ENCODE data around the gene SAT1. TPM values are rescaled to one million over a fixed set of nuclear protein-coding genes. Genes with fewer than 3 reads are reported as not detected.

SAT1 gene
- total and polyA plus RNA-seq, 9 donors, result 58.7 to 3,021 (median 164) TPM

DNA sequence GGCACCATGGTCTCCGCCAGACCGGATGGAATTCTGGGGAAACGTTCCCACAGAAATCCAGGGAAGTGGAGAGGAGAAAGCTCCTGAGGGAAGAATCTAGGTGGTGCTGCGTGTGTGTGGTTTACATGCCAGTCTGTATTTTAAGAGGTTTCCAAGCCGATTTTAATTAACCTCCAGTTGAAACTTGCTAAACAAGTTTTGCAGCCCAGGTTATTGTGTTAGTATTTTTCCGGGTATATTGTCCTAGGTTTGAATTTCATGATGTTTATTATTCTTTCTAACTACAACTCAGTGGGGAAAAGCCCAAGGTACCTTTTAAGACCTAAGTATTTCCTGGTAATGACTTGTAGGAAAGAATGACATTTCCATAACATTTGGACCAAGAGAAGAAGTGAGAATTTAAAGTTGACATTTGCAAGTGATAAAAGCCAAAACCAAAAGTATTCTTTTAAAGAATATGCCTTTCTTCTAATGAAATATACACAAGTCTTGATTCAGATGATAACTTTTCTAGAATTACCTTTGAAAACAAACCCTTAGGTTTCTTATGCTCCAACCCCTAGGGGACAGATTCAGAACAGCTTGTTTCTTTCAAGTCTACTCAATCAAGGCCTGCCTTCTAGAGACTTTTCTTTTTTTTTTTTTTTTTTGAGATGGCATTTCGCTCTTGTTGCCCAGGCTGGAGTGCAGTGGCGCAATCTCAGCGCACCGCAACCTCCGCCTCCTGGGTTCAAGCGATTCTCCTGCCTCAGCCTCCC, 14.6 kb downstream of the SAT1 start:
- intact Hi-C loops (cut with DNase I), result no loop called here
- Histone ChIP-seq H3K27me3 (no peaks in the 10 kb centered on the region), H3K27ac (no peak overlapping the region), H3K4me3 (no peak overlapping the region), H3K4me1 (ENCODE audit: insufficient read depth) (no peaks in the 10 kb centered on the region), H3K36me3 (no peaks in the 10 kb centered on the region), H3K9me3 (no peaks in the 10 kb centered on the region)
- no peak for DNase-seq
- TF ChIP-seq POLR2A (IDR thresholded peaks at IDR 0.05) (no peak), EP300 (IDR thresholded peaks at IDR 0.05) (no peak)
- TF ChIP-seq, protein P1, sequence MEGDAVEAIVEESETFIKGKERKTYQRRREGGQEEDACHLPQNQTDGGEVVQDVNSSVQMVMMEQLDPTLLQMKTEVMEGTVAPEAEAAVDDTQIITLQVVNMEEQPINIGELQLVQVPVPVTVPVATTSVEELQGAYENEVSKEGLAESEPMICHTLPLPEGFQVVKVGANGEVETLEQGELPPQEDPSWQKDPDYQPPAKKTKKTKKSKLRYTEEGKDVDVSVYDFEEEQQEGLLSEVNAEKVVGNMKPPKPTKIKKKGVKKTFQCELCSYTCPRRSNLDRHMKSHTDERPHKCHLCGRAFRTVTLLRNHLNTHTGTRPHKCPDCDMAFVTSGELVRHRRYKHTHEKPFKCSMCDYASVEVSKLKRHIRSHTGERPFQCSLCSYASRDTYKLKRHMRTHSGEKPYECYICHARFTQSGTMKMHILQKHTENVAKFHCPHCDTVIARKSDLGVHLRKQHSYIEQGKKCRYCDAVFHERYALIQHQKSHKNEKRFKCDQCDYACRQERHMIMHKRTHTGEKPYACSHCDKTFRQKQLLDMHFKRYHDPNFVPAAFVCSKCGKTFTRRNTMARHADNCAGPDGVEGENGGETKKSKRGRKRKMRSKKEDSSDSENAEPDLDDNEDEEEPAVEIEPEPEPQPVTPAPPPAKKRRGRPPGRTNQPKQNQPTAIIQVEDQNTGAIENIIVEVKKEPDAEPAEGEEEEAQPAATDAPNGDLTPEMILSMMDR (IDR thresholded peaks at IDR 0.05), result no peak
- WGBS, 3 donors, result 79 to 81% (median 81%) methylated on average over 12 of the region's 12 CpGs

DNA sequence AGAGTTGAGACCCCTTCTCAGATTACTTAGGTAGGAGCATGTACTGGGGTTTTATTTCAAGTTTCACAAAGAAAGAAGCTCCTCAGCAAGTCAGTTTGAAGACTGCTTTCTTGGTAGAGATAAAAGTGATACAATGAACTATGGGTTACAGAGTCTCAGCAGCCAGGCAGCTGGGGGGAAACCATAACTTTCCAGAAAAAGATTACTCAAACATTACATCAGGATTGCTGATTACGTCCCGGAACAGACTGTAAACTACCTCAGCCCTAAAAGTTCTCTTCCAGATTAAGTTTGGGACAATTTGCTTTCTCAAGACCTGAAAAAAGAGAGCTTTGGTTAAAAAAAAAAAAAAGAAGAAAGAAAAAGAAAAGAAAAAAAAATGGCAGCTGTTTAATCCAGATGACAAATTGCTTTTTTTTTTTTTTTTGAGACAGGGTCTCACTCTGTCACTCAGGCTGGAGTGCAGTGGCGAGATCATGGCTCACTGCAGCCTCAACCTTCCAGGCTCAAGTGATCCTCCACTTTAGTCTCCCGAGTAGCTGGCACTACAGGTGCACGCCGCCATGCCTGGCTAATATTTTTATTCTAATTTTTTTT, 16.6 kb downstream of the SAT1 start:
- H3K27ac ChIP-seq, result no peak overlapping the region
- no peaks in the 10 kb centered on the region for H3K27me3 ChIP-seq
- H3K4me1 ChIP-seq (ENCODE audit: insufficient read depth), result no peaks in the 10 kb centered on the region
- H3K4me3 ChIP-seq, result no peak overlapping the region
- H3K36me3 ChIP-seq, result no peaks in the 10 kb centered on the region
- no peak for DNase-seq
- H3K9me3 ChIP-seq, result no peaks in the 10 kb centered on the region
- 68 to 72% (median 70%) methylated on average over 6 of the region's 6 CpGs for WGBS, 3 donors
- intact Hi-C loops (cut with DNase I), result no loop called here
- TF ChIP-seq POLR2A (IDR thresholded peaks at IDR 0.05), result no peak
- TF ChIP-seq, protein P1 (IDR thresholded peaks at IDR 0.05), result no peak
- TF ChIP-seq EP300 (IDR thresholded peaks at IDR 0.05), result no peak

DNA sequence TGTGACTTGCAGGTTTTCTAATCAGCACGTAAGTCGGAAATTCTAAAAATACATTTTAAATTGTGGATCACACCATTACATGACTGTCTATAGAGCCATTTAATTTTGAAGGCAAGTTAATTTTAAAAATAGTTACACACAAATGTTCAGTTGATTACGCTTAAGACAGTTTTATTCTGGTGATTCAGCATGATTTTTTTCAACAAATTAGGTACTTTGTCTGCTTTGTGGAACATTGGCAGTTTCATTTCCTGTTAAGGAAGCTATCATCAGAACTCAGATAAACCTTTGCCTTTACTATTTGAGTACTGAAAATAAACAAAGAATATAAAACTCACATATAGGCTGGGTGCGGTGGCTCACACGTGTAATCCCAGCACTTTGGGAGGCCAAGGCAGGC, 19.5 kb downstream of the SAT1 start:
- intact Hi-C loops (cut with DNase I), result no loop called here

DNA sequence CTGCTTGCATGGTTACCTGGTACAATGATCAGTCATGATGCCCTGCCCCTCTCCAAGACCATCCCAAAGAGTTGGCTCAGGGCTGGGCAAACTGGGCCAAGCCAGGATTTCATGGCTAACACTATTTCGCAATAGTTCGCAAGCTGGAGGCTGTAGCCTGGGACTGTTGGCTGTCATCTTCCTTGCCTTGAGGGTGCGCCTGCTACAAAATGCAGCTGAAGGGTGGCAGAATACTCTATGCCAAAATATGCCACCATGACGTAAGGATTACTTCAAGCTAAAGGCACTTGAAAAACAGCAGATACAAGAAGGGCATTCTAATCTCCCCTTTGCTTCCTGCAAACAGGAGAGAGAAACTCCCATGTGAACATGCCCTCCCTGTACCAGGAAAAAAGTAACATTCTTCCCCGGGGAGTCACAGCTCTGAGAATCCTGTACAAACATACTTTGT, 21.0 kb downstream of the SAT1 start:
- DNase-seq, result no peak
- Histone ChIP-seq H3K27me3 (no peaks in the 10 kb centered on the region), H3K27ac (no peak overlapping the region), H3K4me1 (ENCODE audit: insufficient read depth) (no peaks in the 10 kb centered on the region), H3K9me3 (no peaks in the 10 kb centered on the region), H3K4me3 (no peak overlapping the region), H3K36me3 (no peaks in the 10 kb centered on the region)
- WGBS, 3 donors, result 62 to 77% (median 67%) methylated on average over 5 of the region's 5 CpGs
- TF ChIP-seq EP300 (IDR thresholded peaks at IDR 0.05) (no peak), POLR2A (IDR thresholded peaks at IDR 0.05) (no peak)
- TF ChIP-seq, protein P1 (IDR thresholded peaks at IDR 0.05), result no peak
- intact Hi-C loops (cut with DNase I), result no loop called here

More for the DNA sequence above, 19.5 kb downstream of the SAT1 start:
- H3K4me1 ChIP-seq (ENCODE audit: insufficient read depth), result no peaks in the 10 kb centered on the region
- no peaks in the 10 kb centered on the region for H3K9me3 ChIP-seq
- H3K36me3 ChIP-seq, result no peaks in the 10 kb centered on the region
- no peak for DNase-seq
- 81 to 82% (median 81%) methylated on average over 5 of the region's 5 CpGs for WGBS, 3 donors
- H3K27ac ChIP-seq, result no peak overlapping the region
- H3K27me3 ChIP-seq, result no peaks in the 10 kb centered on the region
- TF ChIP-seq EP300 (IDR thresholded peaks at IDR 0.05), result no peak
- no peak for TF ChIP-seq POLR2A (IDR thresholded peaks at IDR 0.05)
- TF ChIP-seq, protein P1 (IDR thresholded peaks at IDR 0.05), result no peak
- no peak overlapping the region for H3K4me3 ChIP-seq
